H1 (cell line): ENCODE measurements around the gene TMEM222.

Experiments used
- EP300 ChIP-seq, 2 experiments: IDR thresholded peaks; 1 replicate in 1 of 2; 2 replicates in 1 of 2; pipeline ENCODE4 v1.6.1; 2011 to 2012; ENCODE audit warnings: low read depth in 2 of 2, low read length in 2 of 2, mild to moderate bottlenecking in 2 of 2, borderline replicate concordance in 1 of 2, inconsistent platforms in 1 of 2, moderate library complexity in 1 of 2
- EZH2 ChIP-seq: fragments of 200-600 bp; sonication (generic); IDR thresholded peaks from 2 replicates; pipeline ENCODE4 v1.7.1; 2012; ENCODE audit warnings: low read depth, mild to moderate bottlenecking, moderate library complexity, low read length, inconsistent platforms; ENCODE audit not compliant: severe bottlenecking
- SIN3A ChIP-seq, 2 experiments: IDR thresholded peaks in 1 of 2; conservative IDR thresholded peaks in 1 of 2; 2 replicates each; pipeline ENCODE4 v1.6.1; 2011 to 2012; ENCODE audit warnings: low read length in 2 of 2, improper control_type of control experiment in 1 of 2, low read depth in 1 of 2, mild to moderate bottlenecking in 1 of 2

DNA sequence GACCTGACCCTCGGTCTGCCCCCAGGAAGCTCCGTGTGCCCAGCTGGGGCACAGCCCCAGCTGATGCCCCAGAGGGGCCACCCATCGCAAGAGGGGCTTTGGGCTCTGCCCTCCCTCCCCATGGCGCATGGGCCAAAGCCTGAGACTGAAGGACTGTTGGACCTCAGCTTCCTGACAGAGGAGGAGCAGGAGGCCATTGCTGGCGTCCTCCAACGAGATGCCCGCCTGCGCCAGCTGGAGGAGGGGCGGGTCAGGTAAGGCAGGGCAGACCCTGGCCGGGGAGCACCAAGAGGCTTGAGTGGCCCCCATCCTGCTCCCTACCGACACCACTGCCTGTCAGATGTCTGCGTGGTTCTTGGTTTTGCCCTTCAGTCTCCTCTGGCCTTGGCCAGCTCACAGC, 23.3 kb downstream of the TMEM222 start:
- no peak for TF ChIP-seq SIN3A (conservative IDR thresholded peaks at IDR 0.05 in 1 of 2, IDR thresholded peaks at IDR 0.05 in 1 of 2; ENCODE audit: low read depth in 1 of 2, low read length in 2 of 2)
- no peak for TF ChIP-seq EZH2
- no peak for TF ChIP-seq EP300 (IDR thresholded peaks at IDR 0.05; ENCODE audit: borderline replicate concordance in 1 of 2, low read depth in 2 of 2, low read length in 2 of 2)
